Upper lobe of left lung (tissue), 4 donors: ENCODE results near the gene HGD.
"Not testable (repeated sequence)": the region's sequence is repeated elsewhere in the genome, so short reads cannot be mapped to it uniquely, and the experiment has no call there.

Source experiments
- CTCF ChIP-seq, 6 experiments: fragments of 450-650 bp in 4 of 6; fragments of 200-600 bp in 2 of 6; sonication (generic) in 2 of 6; IDR thresholded peaks; one replicate each; pipeline ENCODE4 v1.5.1; 2016 to 2019; ENCODE audit warnings: antibody characterized with exemption in 6 of 6
- POLR2A ChIP-seq, 4 donors: fragments of 450-650 bp; IDR thresholded peaks; one replicate each; pipeline ENCODE4 v1.5.1; 2016 to 2017; ENCODE audit warnings: antibody characterized with exemption in 4 of 4, mild to moderate bottlenecking in 2 of 4
- POLR2AphosphoS5 ChIP-seq, 2 donors: sonication (generic); formaldehyde crosslinking; IDR thresholded peaks; one replicate each; pipeline ENCODE4 v1.5.1; 2017; ENCODE audit warnings: antibody characterized with exemption in 2 of 2

GRCh38 chr3:120638820-120639219 lies 43.2 kb downstream of the HGD start:
- not testable (repeated sequence) for TF ChIP-seq POLR2A, CTCF, POLR2AphosphoS5 (IDR thresholded peaks at IDR 0.05)
